Measurements from ENCODE around the gene TMEM245.

The TMEM245 gene

DNA sequence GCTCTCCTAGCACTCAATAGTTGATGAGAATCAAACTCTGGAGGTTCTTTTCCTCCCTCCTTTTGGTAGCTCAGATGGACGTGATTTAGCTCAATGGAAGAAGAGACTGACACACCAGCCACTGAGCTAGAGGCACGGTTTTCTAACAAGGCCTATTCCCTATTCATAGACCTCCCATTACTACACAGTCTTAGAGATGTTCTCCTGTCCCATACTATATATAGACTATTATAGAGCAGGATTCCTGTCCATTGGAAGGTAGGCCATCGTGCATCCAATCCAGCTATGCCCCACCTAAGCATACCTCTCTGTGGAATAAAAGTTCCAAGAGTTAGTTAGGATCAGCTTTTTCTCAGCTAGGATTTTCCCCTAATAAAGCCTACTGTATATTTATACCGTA is 76.2 kb downstream of the TMEM245 start:
- Histone ChIP-seq H2AFZ (ENCODE audit: low read length) (no peak overlapping the region), H3K23ac (ENCODE audit: low read depth, low read length, poor library complexity) (no peak overlapping the region), H3K27me3 (ENCODE audit: control insufficient read depth in 3 of 3, insufficient read depth in 3 of 3, low read depth in 1 of 3, low read length in 3 of 3) (no peaks in the 10 kb centered on the region), H2BK15ac (ENCODE audit: low read length) (no peak overlapping the region), H3K14ac (ENCODE audit: low read length) (no peak overlapping the region), H3K4me1 (ENCODE audit: control insufficient read depth in 2 of 2, insufficient read depth in 1 of 2, low read depth in 1 of 2, low read length in 2 of 2) (no peaks in the 10 kb centered on the region), H2BK12ac (ENCODE audit: low read length) (no peak overlapping the region), H3K18ac (ENCODE audit: low read length) (no peak overlapping the region), H3K4ac (ENCODE audit: low read length) (no peak overlapping the region), H3K9ac (ENCODE audit: low read depth, low read length, poor library complexity) (no peak overlapping the region), H2BK120ac (ENCODE audit: low read depth, low read length) (no peak overlapping the region), H3K36me3 (replicated peaks in 1 of 2; ENCODE audit: control insufficient read depth in 2 of 2, insufficient read depth in 2 of 2, low read length in 2 of 2) (peaks cover 23 to 91% of the 10 kb centered on the region in 2 donors), H3K4me2 (ENCODE audit: insufficient read depth, low read length, poor library complexity, severe bottlenecking) (no peak overlapping the region), H2AK5ac (ENCODE audit: low read depth, low read length) (no peak overlapping the region), H3K9me3 (replicated peaks in 1 of 2; ENCODE audit: control insufficient read depth in 2 of 2, insufficient read depth in 1 of 2, low read depth in 1 of 2, low read length in 2 of 2) (peaks cover 3 to 13% of the 10 kb centered on the region in 2 donors), H2BK5ac (ENCODE audit: low read length) (no peak overlapping the region), H3K4me3 (ENCODE audit: low read length in 2 of 2) (no peak overlapping the region), H4K8ac (ENCODE audit: low read depth, low read length) (no peak overlapping the region), H4K91ac (ENCODE audit: low read depth, low read length, poor library complexity) (no peak overlapping the region), H3K27ac (replicated peaks; ENCODE audit: low read length) (no peak overlapping the region), H3K79me1 (ENCODE audit: low read depth, low read length) (no peaks in the 10 kb centered on the region)
- DNase-seq (ENCODE audit: low spot score) = no peak
- no CpG with 5 or more reads among the region's 4 CpGs for WGBS, 2 donors (ENCODE audit: extremely low coverage in 2 of 2, insufficient read length in 2 of 2, insufficient replicate concordance in 1 of 2)

- Histone ChIP-seq H3K14ac (ENCODE audit: low read length) (no peak overlapping the region), H4K91ac (ENCODE audit: low read depth, low read length, poor library complexity) (no peak overlapping the region), H3K27me3 (ENCODE audit: control insufficient read depth in 3 of 3, insufficient read depth in 3 of 3, low read depth in 1 of 3, low read length in 3 of 3) (no peaks in the 10 kb centered on the region), H4K8ac (ENCODE audit: low read depth, low read length) (no peak overlapping the region), H2AK5ac (ENCODE audit: low read depth, low read length) (no peak overlapping the region), H3K9ac (ENCODE audit: low read depth, low read length, poor library complexity) (no peak overlapping the region), H3K4me2 (ENCODE audit: insufficient read depth, low read length, poor library complexity, severe bottlenecking) (no peak overlapping the region), H3K36me3 (replicated peaks in 1 of 2; ENCODE audit: control insufficient read depth in 2 of 2, insufficient read depth in 2 of 2, low read length in 2 of 2) (peaks cover 21 to 91% of the 10 kb centered on the region in 2 donors), H2AFZ (ENCODE audit: low read length) (no peak overlapping the region), H3K79me1 (ENCODE audit: low read depth, low read length) (no peaks in the 10 kb centered on the region), H3K4me1 (ENCODE audit: control insufficient read depth in 2 of 2, insufficient read depth in 1 of 2, low read depth in 1 of 2, low read length in 2 of 2) (no peaks in the 10 kb centered on the region), H2BK120ac (ENCODE audit: low read depth, low read length) (no peak overlapping the region), H3K27ac (replicated peaks; ENCODE audit: low read length) (no peak overlapping the region), H3K18ac (ENCODE audit: low read length) (no peak overlapping the region), H3K9me3 (replicated peaks in 1 of 2; ENCODE audit: control insufficient read depth in 2 of 2, insufficient read depth in 1 of 2, low read depth in 1 of 2, low read length in 2 of 2) (peaks cover 3 to 13% of the 10 kb centered on the region in 2 donors), H2BK15ac (ENCODE audit: low read length) (no peak overlapping the region), H3K4ac (ENCODE audit: low read length) (no peak overlapping the region), H2BK5ac (ENCODE audit: low read length) (no peak overlapping the region), H3K23ac (ENCODE audit: low read depth, low read length, poor library complexity) (no peak overlapping the region), H3K4me3 (ENCODE audit: low read length in 2 of 2) (no peak overlapping the region), H2BK12ac (ENCODE audit: low read length) (no peak overlapping the region)
- no peak for DNase-seq (ENCODE audit: low spot score)
- WGBS, 2 donors (ENCODE audit: extremely low coverage in 2 of 2, insufficient read length in 2 of 2, insufficient replicate concordance in 1 of 2) = no CpG with 5 or more reads among the region's 4 CpGs
Observed at GRCh38 chr9:109040571-109040970, 79.2 kb downstream of the TMEM245 start.

DNA sequence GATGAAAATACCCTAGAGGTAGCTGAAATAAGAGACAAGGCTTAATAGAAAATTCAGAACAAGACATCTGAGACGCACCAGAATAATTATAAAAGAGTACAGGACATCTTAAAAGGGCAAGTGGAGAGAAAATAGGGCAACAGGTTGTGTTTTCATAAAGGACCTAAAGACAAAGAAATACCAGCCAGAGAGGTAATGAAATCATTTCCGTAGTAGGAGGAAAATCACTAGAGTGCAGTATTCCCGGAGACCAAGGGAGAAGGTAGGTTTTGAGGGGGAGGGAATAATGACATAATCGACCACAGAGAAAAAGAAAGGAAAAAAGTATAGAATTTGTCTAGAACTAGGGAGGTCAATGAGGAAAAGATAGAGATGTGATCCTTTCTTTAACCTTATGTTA is 80.2 kb downstream of the TMEM245 start:
- Histone ChIP-seq H3K23ac (ENCODE audit: low read depth, low read length, poor library complexity) (no peak overlapping the region), H3K9me3 (replicated peaks in 1 of 2; ENCODE audit: control insufficient read depth in 2 of 2, insufficient read depth in 1 of 2, low read depth in 1 of 2, low read length in 2 of 2) (peaks cover 3 to 13% of the 10 kb centered on the region in 2 donors), H2BK12ac (ENCODE audit: low read length) (no peak overlapping the region), H3K9ac (ENCODE audit: low read depth, low read length, poor library complexity) (no peak overlapping the region), H3K36me3 (replicated peaks in 1 of 2; ENCODE audit: control insufficient read depth in 2 of 2, insufficient read depth in 2 of 2, low read length in 2 of 2) (peaks cover 19 to 89% of the 10 kb centered on the region in 2 donors), H3K4me1 (ENCODE audit: control insufficient read depth in 2 of 2, insufficient read depth in 1 of 2, low read depth in 1 of 2, low read length in 2 of 2) (no peaks in the 10 kb centered on the region), H2AK5ac (ENCODE audit: low read depth, low read length) (no peak overlapping the region), H3K4me2 (ENCODE audit: insufficient read depth, low read length, poor library complexity, severe bottlenecking) (no peak overlapping the region), H3K18ac (ENCODE audit: low read length) (no peak overlapping the region), H3K4ac (ENCODE audit: low read length) (no peak overlapping the region), H3K14ac (ENCODE audit: low read length) (no peak overlapping the region), H2BK15ac (ENCODE audit: low read length) (no peak overlapping the region), H3K27ac (replicated peaks; ENCODE audit: low read length) (no peak overlapping the region), H2BK5ac (ENCODE audit: low read length) (no peak overlapping the region), H3K4me3 (ENCODE audit: low read length in 2 of 2) (no peak overlapping the region), H3K27me3 (ENCODE audit: control insufficient read depth in 3 of 3, insufficient read depth in 3 of 3, low read depth in 1 of 3, low read length in 3 of 3) (no peaks in the 10 kb centered on the region), H4K91ac (ENCODE audit: low read depth, low read length, poor library complexity) (no peak overlapping the region), H4K8ac (ENCODE audit: low read depth, low read length) (no peak overlapping the region), H3K79me1 (ENCODE audit: low read depth, low read length) (no peaks in the 10 kb centered on the region), H2BK120ac (ENCODE audit: low read depth, low read length) (no peak overlapping the region), H2AFZ (ENCODE audit: low read length) (no peak overlapping the region)
- no CpG with 5 or more reads among the region's 4 CpGs for WGBS, 2 donors (ENCODE audit: extremely low coverage in 2 of 2, insufficient read length in 2 of 2, insufficient replicate concordance in 1 of 2)
- no peak for DNase-seq (ENCODE audit: low spot score)

GRCh38 chr9:109037946-109038715 is 81.6 kb downstream of the TMEM245 start:
- H3K4me3 ChIP-seq (ENCODE audit: low read length in 2 of 2) = no peak overlapping the region
- no peak overlapping the region for H3K4ac ChIP-seq (ENCODE audit: low read length)
- no peaks in the 10 kb centered on the region for H3K79me1 ChIP-seq (ENCODE audit: low read depth, low read length)
- peaks cover under 1 to 7% of the 10 kb centered on the region in 2 donors for H3K9me3 ChIP-seq (replicated peaks in 1 of 2; ENCODE audit: control insufficient read depth in 2 of 2, insufficient read depth in 1 of 2, low read depth in 1 of 2, low read length in 2 of 2)
- no peak overlapping the region for H2BK5ac ChIP-seq (ENCODE audit: low read length)
- no peak overlapping the region for H2AFZ ChIP-seq (ENCODE audit: low read length)
- H3K36me3 ChIP-seq (replicated peaks in 1 of 2; ENCODE audit: control insufficient read depth in 2 of 2, insufficient read depth in 2 of 2, low read length in 2 of 2) = peaks cover 16 to 89% of the 10 kb centered on the region in 2 donors
- no peak overlapping the region for H4K8ac ChIP-seq (ENCODE audit: low read depth, low read length)
- H3K4me1 ChIP-seq (ENCODE audit: control insufficient read depth in 2 of 2, insufficient read depth in 1 of 2, low read depth in 1 of 2, low read length in 2 of 2) = no peaks in the 10 kb centered on the region
- H4K91ac ChIP-seq (ENCODE audit: low read depth, low read length, poor library complexity) = no peak overlapping the region
- DNase-seq (ENCODE audit: low spot score) = no peak
- no peak overlapping the region for H3K23ac ChIP-seq (ENCODE audit: low read depth, low read length, poor library complexity)
- H3K27ac ChIP-seq (replicated peaks; ENCODE audit: low read length) = no peak overlapping the region
- H2AK5ac ChIP-seq (ENCODE audit: low read depth, low read length) = no peak overlapping the region
- no peak overlapping the region for H3K9ac ChIP-seq (ENCODE audit: low read depth, low read length, poor library complexity)
- H2BK15ac ChIP-seq (ENCODE audit: low read length) = no peak overlapping the region
- no peak overlapping the region for H3K18ac ChIP-seq (ENCODE audit: low read length)
- no peak overlapping the region for H2BK120ac ChIP-seq (ENCODE audit: low read depth, low read length)
- no CpG with 5 or more reads among the region's 4 CpGs for whole genome bisulfite sequencing, 2 donors (ENCODE audit: extremely low coverage in 2 of 2, insufficient read length in 2 of 2, insufficient replicate concordance in 1 of 2)
- no peaks in the 10 kb centered on the region for H3K27me3 ChIP-seq (ENCODE audit: control insufficient read depth in 3 of 3, insufficient read depth in 3 of 3, low read depth in 1 of 3, low read length in 3 of 3)
- no peak overlapping the region for H3K4me2 ChIP-seq (ENCODE audit: insufficient read depth, low read length, poor library complexity, severe bottlenecking)
- no peak overlapping the region for H3K14ac ChIP-seq (ENCODE audit: low read length)
- H2BK12ac ChIP-seq (ENCODE audit: low read length) = no peak overlapping the region

All from neuronal stem cell (in vitro differentiated cells).